ENCODE measurements around the gene STAG2.

DNA sequence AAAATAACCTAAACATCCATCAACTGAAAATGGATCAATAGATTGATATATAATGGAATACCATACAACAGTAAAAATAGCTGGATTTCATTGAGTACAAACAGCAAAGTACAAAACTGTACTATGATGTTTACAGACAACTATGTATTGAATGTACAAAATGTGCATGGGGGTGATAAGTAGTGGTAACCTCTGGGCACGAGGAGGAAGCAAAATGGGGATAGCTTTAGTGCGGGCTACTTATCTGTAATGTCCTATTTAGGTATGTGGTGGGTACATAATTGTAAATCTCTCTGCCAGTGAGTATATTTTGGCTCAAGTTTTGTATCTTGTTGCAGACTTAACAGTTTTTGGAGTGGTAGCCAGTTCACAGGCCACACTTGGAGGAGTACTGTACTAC lies 123.6 kb downstream of the STAG2 start:
- TF ChIP-seq, protein P1, sequence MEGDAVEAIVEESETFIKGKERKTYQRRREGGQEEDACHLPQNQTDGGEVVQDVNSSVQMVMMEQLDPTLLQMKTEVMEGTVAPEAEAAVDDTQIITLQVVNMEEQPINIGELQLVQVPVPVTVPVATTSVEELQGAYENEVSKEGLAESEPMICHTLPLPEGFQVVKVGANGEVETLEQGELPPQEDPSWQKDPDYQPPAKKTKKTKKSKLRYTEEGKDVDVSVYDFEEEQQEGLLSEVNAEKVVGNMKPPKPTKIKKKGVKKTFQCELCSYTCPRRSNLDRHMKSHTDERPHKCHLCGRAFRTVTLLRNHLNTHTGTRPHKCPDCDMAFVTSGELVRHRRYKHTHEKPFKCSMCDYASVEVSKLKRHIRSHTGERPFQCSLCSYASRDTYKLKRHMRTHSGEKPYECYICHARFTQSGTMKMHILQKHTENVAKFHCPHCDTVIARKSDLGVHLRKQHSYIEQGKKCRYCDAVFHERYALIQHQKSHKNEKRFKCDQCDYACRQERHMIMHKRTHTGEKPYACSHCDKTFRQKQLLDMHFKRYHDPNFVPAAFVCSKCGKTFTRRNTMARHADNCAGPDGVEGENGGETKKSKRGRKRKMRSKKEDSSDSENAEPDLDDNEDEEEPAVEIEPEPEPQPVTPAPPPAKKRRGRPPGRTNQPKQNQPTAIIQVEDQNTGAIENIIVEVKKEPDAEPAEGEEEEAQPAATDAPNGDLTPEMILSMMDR (IDR thresholded peaks at IDR 0.05; ENCODE audit: low read depth, low read length) = no peak
- TF ChIP-seq EZH2phosphoT487 (IDR thresholded peaks at IDR 0.05; ENCODE audit: low read depth) = no peak
